Smooth muscle cell (in vitro differentiated cells): ENCODE results near the gene TTC4. TPM values are rescaled to one million over a fixed set of nuclear protein-coding genes. Genes with fewer than 3 reads are reported as not detected.

Experiments
- DNase-seq: peaks from one replicate; lab custom pipeline; 2025; ENCODE audit not compliant: unreplicated experiment; lab: John Stamatoyannopoulos, UW
- H2AFZ ChIP-seq: fragments of 200-600 bp; sonication (generic); 2 replicates; pipeline ENCODE4 v1.6.0; 2016; ENCODE audit warnings: antibody characterized with exemption, low read depth, mild to moderate bottlenecking
- H3F3A ChIP-seq: fragments of 200-600 bp; sonication (generic); 2 replicates; pipeline ENCODE4 v1.6.0; 2017; ENCODE audit warnings: antibody characterized with exemption, low read depth
- H3K27ac ChIP-seq: fragments of 200-600 bp; sonication (generic); 2 replicates; pipeline ENCODE4 v1.5.1; 2016; ENCODE audit warnings: low read depth, mild to moderate bottlenecking
- H3K27me3 ChIP-seq: fragments of 200-600 bp; sonication (generic); 2 replicates; pipeline ENCODE4 v1.6.1; 2016; ENCODE audit warnings: low read depth, mild to moderate bottlenecking
- H3K36me3 ChIP-seq: fragments of 200-600 bp; sonication (generic); 2 replicates; pipeline ENCODE4 v1.5.1; 2016; ENCODE audit warnings: low read depth
- H3K4me1 ChIP-seq: fragments of 200-600 bp; sonication (generic); 2 replicates; pipeline ENCODE4 v1.5.1; 2016; ENCODE audit warnings: low read depth
- H3K4me2 ChIP-seq: fragments of 200-600 bp; sonication (generic); 2 replicates; pipeline ENCODE4 v1.6.0; 2016; ENCODE audit warnings: mild to moderate bottlenecking
- H3K4me3 ChIP-seq: fragments of 200-600 bp; sonication (generic); 2 replicates; pipeline ENCODE4 v1.5.1; 2016; ENCODE audit warnings: mild to moderate bottlenecking
- H3K79me2 ChIP-seq: fragments of 200-600 bp; sonication (generic); 2 replicates; pipeline ENCODE4 v1.6.0; 2016; ENCODE audit warnings: low read depth, mild to moderate bottlenecking
- H3K9ac ChIP-seq: fragments of 200-600 bp; sonication (generic); 2 replicates; pipeline ENCODE4 v1.6.0; 2016; ENCODE audit warnings: low read depth
- H3K9me3 ChIP-seq: fragments of 200-600 bp; sonication (generic); replicated peaks from 2 replicates; pipeline ENCODE4 v1.5.1; 2016; ENCODE audit warnings: low read depth
- H4K20me1 ChIP-seq: fragments of 200-600 bp; sonication (generic); 2 replicates; pipeline ENCODE4 v1.6.0; 2016; ENCODE audit warnings: low read depth
- CTCF ChIP-seq: fragments of 200-600 bp; sonication (generic); IDR thresholded peaks from 2 replicates; pipeline ENCODE4 v1.5.1; 2017; ENCODE audit warnings: borderline replicate concordance, mild to moderate bottlenecking, antibody characterized with exemption; ENCODE audit not compliant: insufficient read depth, poor library complexity, severe bottlenecking
- WGBS: methylation state at CpG from one replicate; pipeline ENCODE4 v1.1.7; 2016; ENCODE audit warnings: low lambda C conversion rate; 5-methylcytosine and 5-hydroxymethylcytosine counted together
- polyA plus RNA-seq: library from polyadenylated mRNA; unstranded; fragments of >200 nt; fragmentation: Nextera tagmentation; extraction: Ambion mirVana; gene quantifications from 2 replicates; pipeline ENCODE4 v1.2.1, GENCODE V29; 2016
- total RNA-seq: library from RNA; depleted of rRNA; stranded (reverse); fragments of >200 nt; gene quantifications from 2 replicates; pipeline ENCODE4 v1.2.3, GENCODE V29; 2014

TTC4 gene
- total and polyA plus RNA-seq, 2 experiments from 2014 or later: 14.7 to 27.3 TPM

GRCh38 chr1:54745864-54746263, 30.2 kb downstream of the TTC4 start:
- H3K36me3 ChIP-seq: no peaks in the 10 kb centered on the region
- no peaks in the 10 kb centered on the region for H3K9me3 ChIP-seq
- H3K27ac ChIP-seq: no peak overlapping the region
- no peak for TF ChIP-seq CTCF
- no peak for DNase-seq
- H3K4me3 ChIP-seq: no peak overlapping the region
- no peaks in the 10 kb centered on the region for H3K79me2 ChIP-seq
- H2AFZ ChIP-seq: no peak overlapping the region
- no peak overlapping the region for H3K9ac ChIP-seq
- no peaks in the 10 kb centered on the region for H3K27me3 ChIP-seq
- H3K4me1 ChIP-seq: no peaks in the 10 kb centered on the region
- no peaks in the 10 kb centered on the region for H3F3A ChIP-seq
- no peaks in the 10 kb centered on the region for H4K20me1 ChIP-seq
- 97% methylated on average over 4 of the region's 4 CpGs for WGBS
- no peak overlapping the region for H3K4me2 ChIP-seq

- no peak for TF ChIP-seq CTCF
Observed at GRCh38 chr1:54748094-54748835, 32.6 kb downstream of the TTC4 start.

GRCh38 chr1:54750596-54750995, 34.9 kb downstream of the TTC4 start:
- DNase-seq: no peak
- TF ChIP-seq CTCF: no peak
- H2AFZ ChIP-seq: no peak overlapping the region
- H4K20me1 ChIP-seq: no peaks in the 10 kb centered on the region
- H3K9me3 ChIP-seq: no peaks in the 10 kb centered on the region
- H3K9ac ChIP-seq: no peak overlapping the region
- H3K4me3 ChIP-seq: no peak overlapping the region
- no peaks in the 10 kb centered on the region for H3K79me2 ChIP-seq
- H3F3A ChIP-seq: no peaks in the 10 kb centered on the region
- H3K27ac ChIP-seq: no peak overlapping the region
- no peaks in the 10 kb centered on the region for H3K36me3 ChIP-seq
- no peaks in the 10 kb centered on the region for H3K4me1 ChIP-seq
- H3K27me3 ChIP-seq: no peaks in the 10 kb centered on the region
- H3K4me2 ChIP-seq: no peak overlapping the region
- WGBS: 90% methylated on average over 6 of the region's 6 CpGs

More at GRCh38 chr1:54748094-54748835, 32.6 kb downstream of the TTC4 start:
- Histone ChIP-seq H3K9me3 (no peaks in the 10 kb centered on the region), H3F3A (no peaks in the 10 kb centered on the region), H2AFZ (no peak overlapping the region), H3K36me3 (no peaks in the 10 kb centered on the region), H3K9ac (no peak overlapping the region), H3K4me3 (no peak overlapping the region), H4K20me1 (no peaks in the 10 kb centered on the region), H3K4me2 (no peak overlapping the region), H3K4me1 (no peaks in the 10 kb centered on the region), H3K27me3 (no peaks in the 10 kb centered on the region), H3K79me2 (no peaks in the 10 kb centered on the region), H3K27ac (no peak overlapping the region)
- DNase-seq: no peak
- 80% methylated on average over 11 of the region's 14 CpGs for WGBS

DNA sequence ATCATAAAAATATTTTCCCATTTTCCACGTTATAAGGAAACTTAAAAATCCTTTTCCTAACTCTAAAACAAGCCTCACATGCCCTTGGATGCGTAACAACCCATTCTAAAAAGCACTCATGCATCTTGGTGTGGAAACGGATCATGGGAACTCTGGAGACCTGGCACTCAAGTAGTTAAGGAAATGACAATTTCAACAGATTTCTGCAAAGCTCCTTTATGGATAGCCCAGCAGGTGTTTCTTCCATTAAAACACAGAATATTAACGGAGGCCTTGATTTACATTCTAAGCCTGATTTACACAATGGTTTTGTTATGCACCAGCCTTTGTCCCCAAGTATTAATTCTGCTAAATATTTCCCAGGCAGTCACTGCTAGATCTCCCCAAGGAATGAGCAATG, 35.8 kb downstream of the TTC4 start:
- no peak overlapping the region for H3K4me2 ChIP-seq
- 56% methylated on average over 4 of the region's 4 CpGs for WGBS
- no peak for DNase-seq
- no peaks in the 10 kb centered on the region for H3F3A ChIP-seq
- H3K9me3 ChIP-seq: no peaks in the 10 kb centered on the region
- no peak overlapping the region for H2AFZ ChIP-seq
- no peak overlapping the region for H3K4me3 ChIP-seq
- no peaks in the 10 kb centered on the region for H3K36me3 ChIP-seq
- no peak for TF ChIP-seq CTCF
- H3K27ac ChIP-seq: no peak overlapping the region
- no peaks in the 10 kb centered on the region for H3K27me3 ChIP-seq
- no peaks in the 10 kb centered on the region for H3K4me1 ChIP-seq
- H3K79me2 ChIP-seq: no peaks in the 10 kb centered on the region
- no peaks in the 10 kb centered on the region for H4K20me1 ChIP-seq
- H3K9ac ChIP-seq: no peak overlapping the region
